GM19455 (cell line): Measurements from ENCODE around the gene MDN1.
"Not testable (repeated sequence)": the region's sequence is repeated elsewhere in the genome, so short reads cannot be mapped to it uniquely, and the experiment has no call there.

ENCODE experiments used
- ATAC-seq: cut with Tn5 transposase; IDR thresholded peaks from one replicate; pipeline ENCODE4 v1.9.1; 2021; ENCODE audit not compliant: unreplicated experiment

Gene MDN1

DNA sequence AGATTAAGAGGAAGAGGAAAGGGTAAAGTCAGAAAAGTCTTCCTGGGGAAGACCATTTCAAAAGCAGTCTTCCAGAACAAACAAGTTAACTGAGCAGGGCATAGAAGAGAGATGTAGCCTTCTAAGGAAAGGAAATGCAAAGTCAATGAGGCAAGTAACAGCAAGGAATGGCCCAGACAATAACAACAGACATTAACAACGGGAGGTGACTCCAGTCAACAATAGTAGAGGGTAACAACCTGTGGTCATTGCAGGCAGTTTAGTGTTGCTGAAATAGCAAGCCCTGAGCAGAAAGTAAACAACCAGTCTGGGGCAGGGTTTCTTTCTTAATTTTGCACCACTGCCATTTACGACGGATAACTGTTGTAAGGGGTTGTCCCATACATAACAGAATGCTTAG is 2.1 kb downstream of the MDN1 start:
- no peak for ATAC-seq

DNA sequence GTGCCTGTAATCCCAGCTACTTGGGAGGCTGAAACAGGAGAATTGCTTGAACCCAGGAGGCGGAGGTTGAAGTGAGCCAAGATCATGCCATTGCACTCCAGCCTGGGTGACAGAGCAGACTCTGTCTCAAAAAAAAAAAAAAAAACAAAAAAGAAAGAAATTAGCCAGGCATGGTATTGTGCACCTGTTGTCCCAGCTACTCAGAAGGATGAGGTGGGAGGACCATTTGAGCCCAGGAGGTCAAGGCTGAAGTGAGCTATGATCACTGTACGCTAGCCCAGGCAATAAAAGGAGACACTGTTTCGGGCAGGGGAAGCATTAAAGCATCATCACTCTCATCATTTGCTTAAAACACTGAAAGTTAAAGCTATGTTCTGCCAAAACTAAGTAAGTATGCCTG is 6.2 kb downstream of the MDN1 start:
- not testable (repeated sequence) for ATAC-seq

DNA sequence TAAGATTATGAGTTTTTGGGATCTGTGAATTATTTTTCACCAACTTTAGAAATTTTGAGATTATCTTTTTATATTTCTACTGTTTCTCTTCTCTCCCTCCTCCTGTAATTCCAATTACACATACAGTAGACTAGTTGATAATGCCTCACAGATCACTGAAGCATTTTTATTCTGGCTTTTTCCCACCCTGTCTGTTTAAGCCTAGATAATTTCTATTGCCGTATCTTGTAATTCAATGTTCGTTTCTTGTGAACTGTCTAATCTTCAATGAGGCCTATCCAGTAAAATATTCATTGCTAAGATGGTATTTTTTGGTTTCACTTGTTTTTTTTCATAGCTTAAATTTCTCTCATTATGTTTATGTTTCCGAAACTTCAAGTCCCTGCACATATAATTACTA is 12.0 kb downstream of the MDN1 start:
- no peak for ATAC-seq

DNA sequence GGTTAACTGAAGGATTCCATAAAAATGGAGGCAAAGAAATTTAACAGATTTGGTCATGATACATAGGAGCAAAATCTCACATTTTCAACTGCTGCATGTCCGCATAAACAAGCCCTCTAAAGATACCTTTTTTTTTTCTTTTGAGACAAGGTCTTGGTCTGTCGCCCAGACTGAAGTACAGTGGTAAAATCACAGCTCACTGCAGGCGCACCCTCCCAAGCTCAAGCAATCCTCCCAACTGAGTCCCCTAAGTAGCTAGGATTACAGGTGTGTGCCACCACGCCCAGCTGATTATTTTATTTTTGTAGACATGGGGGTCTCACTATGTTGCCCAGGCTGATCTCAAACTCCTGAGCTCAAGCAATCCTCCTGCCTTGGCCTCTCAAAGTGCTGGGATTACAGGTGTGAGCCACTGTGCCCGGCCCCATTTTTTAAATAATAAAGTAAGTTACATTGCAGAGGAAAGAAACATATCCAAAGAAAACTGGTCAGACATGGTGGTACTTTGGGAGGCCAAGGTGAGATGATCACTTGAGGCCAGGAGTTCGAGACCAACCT is 13.7 kb downstream of the MDN1 start:
- no peak for ATAC-seq

DNA sequence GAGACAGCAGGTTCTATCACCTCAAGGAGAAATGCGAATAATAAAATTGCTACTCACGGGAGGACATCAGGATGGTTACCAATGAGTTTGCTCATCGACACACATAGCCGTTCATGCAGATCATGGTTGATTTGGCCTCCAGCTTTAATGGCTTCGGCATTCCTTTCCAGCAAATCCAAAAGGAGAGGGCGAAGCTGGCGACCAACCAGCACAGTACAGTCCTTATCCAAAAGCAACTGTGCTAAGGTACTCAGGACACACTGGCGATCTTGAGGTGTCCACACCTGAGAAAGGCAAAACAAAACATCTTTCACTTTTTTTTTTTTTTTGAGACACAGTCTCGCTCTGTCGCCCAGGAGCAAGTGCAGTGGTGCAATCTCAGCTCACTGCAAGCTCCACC is 16.3 kb downstream of the MDN1 start:
- ATAC-seq: no peak

DNA sequence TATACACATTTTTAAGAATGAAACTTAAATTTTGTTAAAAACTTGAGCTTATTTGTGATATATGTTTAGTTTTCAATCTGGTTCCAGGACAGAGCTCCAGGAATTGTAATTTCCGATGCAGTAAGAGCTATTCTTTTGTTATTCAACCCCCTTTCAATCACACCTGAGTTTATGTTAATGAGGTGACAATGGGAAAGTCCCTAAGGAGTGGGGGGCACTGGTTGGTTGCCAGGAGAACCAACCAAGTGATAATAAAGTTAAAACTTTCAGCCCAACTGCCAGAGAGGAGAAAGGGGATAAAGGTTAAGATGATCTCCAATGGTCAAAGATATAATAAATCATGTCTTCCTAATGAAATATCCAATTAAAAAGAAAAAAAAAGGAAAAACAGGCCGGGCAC is 19.8 kb downstream of the MDN1 start:
- no peak for ATAC-seq

DNA sequence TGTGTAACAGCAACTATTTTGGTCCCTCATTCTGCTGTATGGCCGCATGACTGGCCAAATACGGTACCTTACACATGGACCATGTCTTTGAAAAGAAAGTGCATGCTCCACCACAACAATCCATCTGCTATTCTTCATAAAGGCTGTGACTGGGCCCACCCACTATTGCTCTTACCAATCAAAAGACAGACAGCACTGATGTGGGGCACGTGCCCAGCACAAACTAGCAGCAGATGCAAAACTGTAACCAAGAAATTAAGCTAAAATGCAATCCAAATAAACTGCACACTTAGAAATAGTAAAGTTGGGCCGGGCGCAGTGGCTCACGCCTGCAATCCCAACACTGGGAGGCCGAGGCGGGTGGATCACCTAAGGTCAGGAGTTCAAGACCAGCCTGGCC is 20.5 kb downstream of the MDN1 start:
- no peak for ATAC-seq

DNA sequence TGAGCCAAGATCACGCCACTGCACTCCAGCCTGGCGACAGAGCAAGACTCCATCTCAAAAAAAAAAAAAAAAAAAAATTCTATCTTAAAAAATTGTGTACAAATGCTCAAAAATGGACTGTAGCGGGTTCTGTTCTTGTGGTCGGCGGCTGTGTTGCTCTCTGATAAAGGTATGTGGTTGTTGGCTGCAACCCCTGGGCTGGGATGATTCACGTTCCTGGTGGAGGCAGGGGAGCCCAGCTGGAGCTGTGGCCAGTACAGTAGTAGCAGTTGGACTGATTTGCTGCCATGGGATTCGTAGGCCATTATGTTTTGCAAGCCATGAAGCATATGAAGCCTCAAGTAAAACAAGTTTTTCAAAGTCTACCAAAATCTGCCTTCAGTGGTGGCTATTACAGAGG is 22.3 kb downstream of the MDN1 start:
- no peak for ATAC-seq

DNA sequence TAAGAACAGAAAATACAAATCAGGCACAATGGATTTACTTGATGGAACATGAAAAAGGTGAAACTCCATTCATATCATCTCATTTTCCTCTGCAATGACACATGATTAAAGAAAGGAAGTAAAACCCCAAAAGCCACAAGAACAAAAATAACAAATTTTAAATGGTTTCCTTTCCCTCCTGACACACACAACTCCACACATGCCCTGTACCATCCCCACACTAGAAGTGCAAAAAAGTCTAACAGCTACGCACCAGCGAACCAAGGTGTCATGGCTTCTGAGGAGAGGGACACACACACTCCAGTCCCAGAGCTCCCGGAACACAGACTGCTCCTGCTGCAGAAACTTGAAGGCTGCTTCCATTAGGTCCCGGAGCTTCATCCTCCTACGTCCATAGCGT is 25.3 kb downstream of the MDN1 start:
- ATAC-seq: no peak

DNA sequence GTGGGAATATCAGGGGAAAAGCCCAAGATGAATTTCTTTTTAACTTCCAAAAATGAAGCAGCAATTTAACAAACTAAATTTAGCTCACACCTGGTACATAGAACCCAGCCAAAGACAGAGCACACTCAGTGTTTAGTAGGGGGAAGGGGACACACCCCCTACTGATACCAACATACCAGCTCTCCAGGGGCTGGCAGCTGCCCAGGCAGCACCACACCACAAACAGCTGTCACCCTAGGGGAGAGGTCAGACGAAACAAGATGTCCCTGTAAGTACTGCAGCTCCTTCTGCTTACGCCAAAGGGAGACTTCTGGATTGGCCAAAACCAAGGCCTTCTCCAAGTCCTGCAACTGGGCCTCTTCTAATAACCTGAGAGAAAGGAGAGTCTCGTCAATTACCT is 26.0 kb downstream of the MDN1 start:
- ATAC-seq: no peak

DNA sequence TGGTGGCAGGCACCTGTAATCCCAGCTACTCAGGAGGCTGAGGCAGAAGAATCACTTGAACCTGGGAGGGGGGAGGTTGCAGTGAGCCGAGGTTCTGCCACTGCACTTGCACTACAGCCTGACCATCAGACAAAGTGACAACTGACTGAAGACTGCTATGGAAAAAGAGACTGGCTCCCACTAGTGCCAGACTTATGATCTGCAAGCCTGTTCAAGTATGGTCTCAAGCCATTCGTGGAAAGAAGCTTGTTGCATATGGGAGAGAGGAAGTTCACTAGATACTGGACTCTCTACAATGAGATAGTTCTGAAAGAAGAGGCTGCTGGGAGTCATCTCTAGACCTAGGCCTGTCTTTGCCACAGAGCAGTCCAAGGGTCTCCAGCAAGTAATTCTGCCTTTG is 26.7 kb downstream of the MDN1 start:
- ATAC-seq: peak; percentile 78

DNA sequence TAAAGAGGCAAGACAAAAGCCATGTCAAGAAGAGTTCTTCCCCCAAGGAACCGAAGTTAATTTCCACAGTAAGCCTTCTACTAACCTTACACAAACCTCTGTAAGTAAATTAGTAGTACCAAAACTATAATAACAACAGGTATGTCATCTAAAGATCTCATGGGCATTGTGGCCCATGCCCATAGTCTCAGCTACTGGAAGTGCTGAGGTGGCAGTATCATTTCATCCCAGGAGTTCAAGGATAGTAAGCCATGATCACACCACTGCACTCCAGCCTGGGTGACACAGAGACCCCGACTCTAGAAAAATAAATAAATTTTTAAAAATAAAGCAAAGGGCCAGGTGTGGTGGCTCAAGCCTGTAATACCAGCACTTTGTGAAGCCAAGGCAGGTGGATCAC is 29.2 kb downstream of the MDN1 start:
- no peak for ATAC-seq

DNA sequence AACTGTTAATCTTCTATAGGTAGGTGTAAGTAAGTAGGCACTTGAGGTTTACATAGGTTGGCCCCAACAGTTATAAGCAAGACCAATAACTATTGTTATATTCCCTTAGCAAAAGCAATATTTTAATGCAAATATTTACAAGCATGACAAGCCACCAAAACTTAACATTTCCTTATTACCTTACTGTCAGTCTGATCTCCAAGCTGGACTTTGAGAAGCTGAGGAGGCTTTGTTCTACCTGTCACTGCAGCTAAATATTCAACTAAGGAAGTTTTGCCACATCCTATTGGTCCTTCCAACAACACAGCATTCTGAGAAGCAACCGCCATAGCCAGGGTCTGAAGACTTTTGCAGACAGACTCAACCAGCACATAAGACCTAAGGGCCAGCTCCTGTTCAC is 29.6 kb downstream of the MDN1 start:
- no peak for ATAC-seq

DNA sequence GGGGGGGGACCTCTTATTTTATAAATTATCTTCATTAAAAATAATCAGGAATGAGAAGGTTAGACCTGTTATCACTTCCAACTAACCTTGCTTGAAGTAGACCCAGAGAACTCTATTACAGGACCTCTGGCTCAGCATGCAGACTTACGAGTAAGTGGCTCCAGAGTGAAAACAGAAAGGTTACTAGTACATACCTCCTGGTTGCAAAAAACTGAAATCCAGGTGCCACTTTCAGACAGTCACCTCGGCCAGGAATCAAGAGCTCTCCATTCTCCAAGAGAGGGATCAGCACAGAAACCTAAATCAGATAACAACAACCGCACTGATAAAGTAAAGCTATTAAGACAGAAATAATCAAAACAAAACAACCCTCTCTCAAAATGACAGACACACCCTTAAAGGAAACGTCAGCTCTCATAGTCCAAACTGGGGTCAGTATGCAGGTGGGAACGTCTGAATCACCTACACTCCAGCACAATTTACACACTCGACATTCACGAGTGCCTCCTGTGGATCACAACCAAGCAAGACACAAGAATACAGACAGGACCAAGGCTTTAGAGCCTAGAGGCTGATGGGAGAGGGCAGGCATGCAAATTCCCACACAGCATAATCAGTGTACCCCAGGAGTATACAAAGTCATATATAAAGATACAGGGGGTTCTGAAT is 31.8 kb downstream of the MDN1 start:
- no peak for ATAC-seq

DNA sequence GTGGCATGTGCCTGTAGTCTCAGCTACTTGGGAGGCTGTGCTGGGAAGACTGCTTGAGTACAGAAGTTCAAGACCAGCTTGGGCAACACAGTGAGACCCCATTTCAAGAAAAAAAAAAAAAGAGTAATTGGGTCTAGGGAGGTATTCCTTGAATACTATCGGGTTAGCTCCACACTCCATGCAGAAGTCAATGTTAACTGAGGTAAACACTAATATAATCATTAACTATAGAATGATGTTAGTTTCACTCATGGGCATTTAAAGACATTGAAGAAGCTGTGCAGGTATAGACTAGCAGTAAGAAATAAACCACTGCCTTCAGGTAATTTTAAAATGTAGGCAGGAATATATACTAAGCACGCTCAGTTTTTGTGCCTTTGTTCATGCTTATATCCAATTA is 32.6 kb downstream of the MDN1 start:
- ATAC-seq: no peak

DNA sequence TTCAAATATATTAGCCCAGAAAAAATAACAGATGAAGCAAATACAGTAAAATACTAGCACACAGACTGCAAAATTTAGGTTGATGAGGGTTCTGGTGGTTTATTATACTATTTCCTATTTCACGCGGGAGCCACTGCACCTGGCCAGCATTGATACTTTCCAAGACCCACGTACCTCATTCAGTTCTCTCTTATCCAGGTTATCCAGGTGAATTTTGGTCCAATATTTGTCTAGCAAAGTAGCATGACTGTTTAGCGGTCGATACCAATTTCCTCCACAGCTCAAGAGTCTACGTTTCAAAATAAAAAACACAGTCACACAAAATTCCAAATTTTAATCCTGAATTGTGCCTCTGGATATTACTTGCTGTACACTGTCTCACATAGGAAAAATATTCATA is 34.8 kb downstream of the MDN1 start:
- no peak for ATAC-seq

DNA sequence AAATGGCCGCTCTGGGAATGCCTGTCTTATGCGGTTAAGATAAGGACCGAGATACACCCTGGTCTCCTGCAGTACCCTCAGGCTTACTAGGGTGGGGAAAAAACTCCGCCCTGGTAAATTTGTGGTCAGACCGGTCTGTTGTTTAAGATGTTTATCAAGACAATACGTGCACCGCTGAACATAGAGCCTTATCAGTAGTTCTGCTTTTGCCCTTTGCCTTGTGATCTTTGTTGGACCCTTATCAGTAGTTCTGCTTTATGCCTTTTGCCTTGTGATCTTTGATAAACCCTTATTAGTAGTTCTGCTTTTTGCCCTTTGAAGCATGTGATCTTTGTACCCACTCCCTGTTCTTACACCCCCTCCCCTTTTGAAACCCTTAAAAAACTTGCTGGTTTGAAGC is 36.3 kb downstream of the MDN1 start:
- not testable (repeated sequence) for ATAC-seq

DNA sequence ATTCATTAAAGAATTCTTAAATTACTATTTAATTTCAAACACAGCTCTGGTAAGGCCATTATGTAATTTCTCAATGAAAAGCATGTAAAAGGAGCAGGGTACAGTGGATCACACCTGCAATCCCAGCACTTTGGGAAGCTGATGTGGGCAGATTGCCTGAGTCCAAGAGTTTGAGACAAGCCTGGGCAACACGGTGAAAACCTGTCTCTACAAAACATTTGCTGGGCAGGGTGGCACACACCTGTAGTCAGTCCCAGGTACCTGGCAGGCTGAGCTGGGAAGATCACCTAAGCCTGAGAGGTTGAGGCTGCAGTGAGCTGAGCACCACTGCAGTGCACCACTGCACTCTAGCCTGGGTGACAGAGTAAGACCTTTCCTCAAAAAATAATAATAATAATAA is 37.4 kb downstream of the MDN1 start:
- no peak for ATAC-seq

DNA sequence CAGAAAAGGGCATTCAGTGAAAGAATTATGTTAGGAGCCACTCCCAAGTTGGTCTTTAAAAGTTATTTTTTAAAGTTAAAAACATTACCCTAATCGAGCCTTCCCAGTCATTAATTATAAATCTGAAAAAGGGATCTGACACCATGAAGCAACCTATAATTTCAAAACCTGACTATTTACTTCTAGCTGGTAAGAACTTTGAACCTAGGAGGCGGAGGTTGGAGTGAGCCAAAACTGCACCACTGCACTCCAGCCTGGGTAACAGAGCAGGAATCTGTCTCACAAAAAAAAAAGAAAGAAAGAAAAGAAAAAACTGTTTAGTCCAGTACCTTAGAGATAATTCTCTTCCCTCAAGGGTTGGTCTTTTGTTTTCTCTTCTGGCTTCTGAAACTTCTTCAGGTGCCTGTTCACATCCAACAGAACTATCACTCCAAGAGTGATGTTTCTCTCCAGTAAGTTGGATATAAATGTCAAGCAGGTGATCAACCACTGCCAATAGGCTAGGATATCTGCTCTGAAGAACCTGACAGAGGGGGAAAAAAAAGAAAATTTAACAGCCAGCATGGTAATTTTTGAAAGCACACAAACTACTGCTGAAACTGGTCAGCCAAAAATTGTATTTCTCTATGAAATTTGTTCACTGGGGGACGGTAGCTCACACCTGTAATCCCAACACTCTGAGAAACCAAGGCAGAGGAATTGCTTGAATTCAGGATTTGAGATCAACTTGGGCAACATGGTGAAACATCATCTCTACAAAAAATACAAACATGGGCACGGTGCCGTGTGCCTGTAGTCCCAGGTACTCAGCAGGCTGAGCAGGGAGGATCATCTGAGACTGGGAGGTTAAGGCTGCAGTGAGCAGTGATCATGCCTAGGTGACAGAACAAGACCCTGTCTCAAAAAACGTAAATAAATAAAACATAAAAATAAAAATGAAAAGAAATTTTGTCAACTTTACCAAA is 38.2 kb downstream of the MDN1 start:
- ATAC-seq: no peak

DNA sequence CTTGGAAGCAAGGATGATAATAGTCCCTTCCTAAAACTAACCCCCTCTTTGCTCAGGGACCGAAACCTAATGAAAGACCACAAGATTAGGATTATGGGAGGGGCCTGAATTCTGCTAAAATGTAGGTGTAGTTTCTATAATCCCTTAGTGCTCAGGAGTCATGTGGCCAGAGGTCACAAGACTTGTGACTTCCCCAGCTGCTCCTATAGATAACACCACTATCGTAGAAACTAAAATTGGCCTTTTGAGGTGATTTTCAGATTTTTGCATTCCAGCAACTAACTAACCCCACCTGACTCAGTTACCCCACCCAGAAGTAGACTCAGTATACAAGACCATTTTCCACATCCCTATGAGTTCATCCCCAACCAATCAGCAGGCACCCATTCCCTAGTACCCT is 42.1 kb downstream of the MDN1 start:
- ATAC-seq: no peak

DNA sequence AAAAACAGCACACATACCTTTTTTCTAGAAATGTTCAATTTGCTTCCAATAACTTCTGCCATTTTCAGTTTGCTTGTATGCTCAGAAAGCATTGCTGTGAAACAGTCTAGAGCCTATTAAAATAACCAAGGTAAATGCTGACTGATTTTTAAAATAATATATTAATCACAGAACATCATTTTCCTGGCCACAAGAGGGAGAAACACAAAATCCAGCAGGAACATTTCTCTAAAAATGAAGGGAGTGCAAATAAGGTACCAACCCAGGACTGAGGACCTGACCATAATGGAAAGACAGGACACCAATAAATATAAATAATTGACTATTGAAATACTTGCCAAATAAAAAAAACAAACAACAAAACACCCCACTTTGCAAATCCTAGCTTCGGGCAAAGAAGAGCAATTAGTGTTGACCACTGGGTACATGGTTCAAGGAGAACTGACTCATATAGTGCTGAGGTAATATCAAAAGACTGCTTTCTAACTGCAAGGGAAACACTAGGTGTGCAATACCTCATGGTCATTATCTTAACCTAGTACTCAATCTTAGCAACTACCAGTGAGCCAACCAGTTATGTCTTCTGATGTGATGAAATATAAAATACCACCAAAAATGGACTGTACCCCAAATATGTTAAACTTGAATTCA is 42.9 kb downstream of the MDN1 start:
- no peak for ATAC-seq

DNA sequence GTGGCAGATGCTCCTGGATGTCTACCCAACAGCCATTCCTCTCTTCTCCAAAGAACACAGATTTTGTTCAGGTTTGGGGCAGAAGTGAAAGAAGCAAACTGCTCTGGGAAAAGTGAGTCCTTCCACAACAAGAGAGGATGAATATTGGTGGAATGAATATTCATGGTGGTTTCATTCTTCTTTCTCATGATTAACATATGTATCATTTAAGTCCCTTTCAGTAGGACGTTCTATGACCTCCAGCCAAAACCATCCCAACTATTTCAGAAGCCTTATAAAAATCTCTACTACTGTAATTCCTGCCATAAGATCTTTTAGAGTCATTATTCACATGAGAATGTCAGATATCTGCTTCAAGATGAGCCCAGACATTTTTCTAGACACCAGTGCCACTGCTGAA is 44.4 kb downstream of the MDN1 start:
- no peak for ATAC-seq
